DMS 273 (cell line): ENCODE results near the gene PDGFA.

ENCODE experiments used
- DNase-seq: peaks from one replicate; lab custom pipeline; 2025; ENCODE audit not compliant: unreplicated experiment; lab: John Stamatoyannopoulos, UW

Gene PDGFA

GRCh38 chr7:449324-450019, 70.2 kb downstream of the PDGFA start:
- no peak for DNase-seq

- no peak for DNase-seq
These were observed 72.1 kb downstream of the PDGFA start for GRCh38 chr7:447523-447922.
